Measurements from ENCODE around the gene OAS1.
A peak's percentile ranks its signal among the peaks of the same experiment; 100 is the strongest.

Gene OAS1

GRCh38 chr12:112906712-112907414, at the start of gene OAS1:
OAS1 (plus strand) TSS chr12:112906962; CDS start chr12:112907040, 78 bp downstream.
- FAIRE-seq = peak; percentile 71

GRCh38 chr12:112859291-112859690, 47.5 kb upstream of the OAS1 start:
- FAIRE-seq = no peak

- FAIRE-seq = no peak
These were observed 46.6 kb upstream of the OAS1 start for GRCh38 chr12:112860181-112860580.

- FAIRE-seq = no peak
These were observed 45.5 kb upstream of the OAS1 start for GRCh38 chr12:112861284-112861683.

GRCh38 chr12:112862636-112863290, 44.0 kb upstream of the OAS1 start:
- no peak for FAIRE-seq

- FAIRE-seq = no peak
These were observed 38.2 kb upstream of the OAS1 start for GRCh38 chr12:112868459-112869041.

- FAIRE-seq = no peak
These were observed 37.7 kb upstream of the OAS1 start for GRCh38 chr12:112869091-112869490.

GRCh38 chr12:112869778-112870177, 37.0 kb upstream of the OAS1 start:
- FAIRE-seq = no peak

- FAIRE-seq = no peak
These were observed 36.3 kb upstream of the OAS1 start for GRCh38 chr12:112870267-112870980.

- FAIRE-seq = no peak
These were observed 31.2 kb upstream of the OAS1 start for GRCh38 chr12:112875608-112876007.

GRCh38 chr12:112876506-112876905, 30.3 kb upstream of the OAS1 start:
- no peak for FAIRE-seq

- FAIRE-seq = no peak
These were observed 29.8 kb upstream of the OAS1 start for GRCh38 chr12:112877006-112877405.

- FAIRE-seq = no peak
These were observed 28.3 kb upstream of the OAS1 start for GRCh38 chr12:112878488-112878887.

- no peak for FAIRE-seq
These were observed 27.5 kb upstream of the OAS1 start for GRCh38 chr12:112879191-112879705.

GRCh38 chr12:112881602-112882001, 25.2 kb upstream of the OAS1 start:
- FAIRE-seq = no peak

GRCh38 chr12:112885236-112885635, 21.5 kb upstream of the OAS1 start:
- FAIRE-seq = no peak

- FAIRE-seq = no peak
These were observed 19.2 kb upstream of the OAS1 start for GRCh38 chr12:112887550-112887949.

- FAIRE-seq = no peak
These were observed 15.4 kb upstream of the OAS1 start for GRCh38 chr12:112891093-112892024.

GRCh38 chr12:112892856-112893255, 13.9 kb upstream of the OAS1 start:
- no peak for FAIRE-seq

GRCh38 chr12:112894128-112894527, 12.6 kb upstream of the OAS1 start:
- FAIRE-seq = no peak

- FAIRE-seq = no peak
These were observed 8.4 kb upstream of the OAS1 start for GRCh38 chr12:112898380-112898779.
